GM12878 (cell line): ENCODE results near the gene HS3ST2. TPM values are rescaled to one million over a fixed set of nuclear protein-coding genes. Genes with fewer than 3 reads are reported as not detected.

Experiments used
- ATAC-seq: fragments of 200-7000 bp; cut with Tn5 transposase; 3 replicates; pipeline ENCODE4 v1.9.1; 2020; ENCODE audit warnings: mild to moderate bottlenecking, moderate library complexity
- BruUV-seq: library from RNA; stranded (reverse); fragments of 400-500 nt; replicated peaks from 2 replicates; lab custom pipeline; 2021; lab: Mats Ljungman, UMichigan
- CTCF ChIA-PET: fragments of 300-600 bp; sonication (Branson Sonifier 250); formaldehyde crosslinking; extraction: SDS; loops from one replicate; lab custom pipeline; 2021; ENCODE audit warnings: inconsistent platforms; lab: Yijun Ruan, JAX
- POLR2A ChIA-PET: fragments of 350-600 bp; formaldehyde crosslinking; extraction: SDS; loops from one replicate; lab custom pipeline; 2021; ENCODE audit warnings: inconsistent platforms; lab: Charles Lee
- RAD21 ChIA-PET: fragments of 300-600 bp; sonication (Branson Sonifier 250); formaldehyde crosslinking; loops from one replicate; lab custom pipeline; 2023; ENCODE audit warnings: antibody characterized with exemption; ENCODE audit not compliant: unreplicated experiment; lab: Charles Lee
- SMC1A ChIA-PET: fragments of 300-600 bp; sonication (Branson Sonifier 250); formaldehyde crosslinking; loops from one replicate; lab custom pipeline; 2023; ENCODE audit not compliant: unreplicated experiment, uncharacterized antibody; lab: Charles Lee
- DNase-seq: peaks from one replicate; pipeline ENCODE4 v3.0.0-alpha.2; 2011; ENCODE audit warnings: low read depth, low spot score
- FAIRE-seq: peaks from 3 replicates; lab custom pipeline; 2011; peaks lifted over from hg19 to GRCh38; lab: Jason Lieb, UNC
- H2AFZ ChIP-seq: 2 replicates; pipeline ENCODE4 v1.6.0; 2011; ENCODE audit warnings: low read depth, low read length, control low read depth; ENCODE audit not compliant: control insufficient read depth
- H3K27ac ChIP-seq: 2 replicates; pipeline ENCODE4 v1.5.1; 2011; ENCODE audit warnings: control low read depth; ENCODE audit not compliant: control insufficient read depth, insufficient read depth
- H3K27me3 ChIP-seq, 2 experiments: replicated peaks in 1 of 2; 2 replicates each; pipeline versions ENCODE4 v1.6.0 to v1.6.1; 2011; ENCODE audit warnings: low read length in 1 of 2; ENCODE audit not compliant: control insufficient read depth in 2 of 2, insufficient read depth in 2 of 2
- H3K36me3 ChIP-seq, 2 experiments: 2 replicates each; pipeline ENCODE4 v1.5.1; 2011; ENCODE audit warnings: low read length in 1 of 2; ENCODE audit not compliant: control insufficient read depth in 2 of 2, insufficient read depth in 2 of 2
- H3K4me1 ChIP-seq: 2 replicates; pipeline ENCODE4 v1.6.1; 2011; ENCODE audit warnings: mild to moderate bottlenecking, low read length, moderate library complexity, mixed read lengths; ENCODE audit not compliant: control insufficient read depth, insufficient read depth
- H3K4me2 ChIP-seq: 2 replicates; pipeline ENCODE4 v1.6.0; 2011; ENCODE audit warnings: control low read depth; ENCODE audit not compliant: control insufficient read depth, insufficient read depth
- H3K4me3 ChIP-seq: fragments of 200-600 bp; sonication (generic); 2 replicates; pipeline ENCODE4 v1.5.1; 2016
- H3K79me2 ChIP-seq: 2 replicates; pipeline ENCODE4 v1.6.0; 2011; ENCODE audit warnings: low read length; ENCODE audit not compliant: control insufficient read depth, insufficient read depth
- H3K9ac ChIP-seq: 2 replicates; pipeline ENCODE4 v1.8.0; 2011; ENCODE audit warnings: low read length, control low read depth, mixed read lengths; ENCODE audit not compliant: control insufficient read depth, insufficient read depth
- H3K9me3 ChIP-seq: replicated peaks from 3 replicates; pipeline ENCODE4 v1.5.1; 2011; ENCODE audit warnings: mild to moderate bottlenecking, low read length; ENCODE audit not compliant: control insufficient read depth, insufficient read depth
- H4K20me1 ChIP-seq: 2 replicates; pipeline ENCODE4 v1.6.0; 2011; ENCODE audit not compliant: control insufficient read depth, insufficient read depth
- ATF3 ChIP-seq: IDR thresholded peaks from 2 replicates; pipeline ENCODE4 v1.6.1; 2011; ENCODE audit warnings: low read depth, mild to moderate bottlenecking, low read length, moderate library complexity, borderline replicate concordance; ENCODE audit errors: extremely low read depth
- BCLAF1 ChIP-seq: fragments of 450-650 bp; IDR thresholded peaks from 2 replicates; pipeline ENCODE4 v1.6.1; 2017; ENCODE audit warnings: antibody characterized with exemption, mild to moderate bottlenecking, moderate library complexity
- CEBPB ChIP-seq, 2 experiments: fragments of 150-350 bp in 1 of 2; IDR thresholded peaks; 2 replicates each; pipeline ENCODE4 v1.6.1; 2012 to 2014; ENCODE audit warnings: low read depth in 2 of 2, low read length in 2 of 2, borderline replicate concordance in 1 of 2, inconsistent platforms in 1 of 2
- CTCF ChIP-seq, 3 experiments: IDR thresholded peaks in 2 of 3; conservative IDR thresholded peaks in 1 of 3; 2 replicates each; pipeline ENCODE4 v1.5.1; 2011; ENCODE audit warnings: low read depth in 3 of 3, low read length in 3 of 3, mild to moderate bottlenecking in 3 of 3, control low read depth in 2 of 3, moderate library complexity in 2 of 3, inconsistent platforms in 1 of 3, mixed read lengths in 1 of 3; ENCODE audit not compliant: control insufficient read depth in 2 of 3, insufficient read depth in 1 of 3; ENCODE audit errors: extremely low read depth in 1 of 3
- CUX1 ChIP-seq: IDR thresholded peaks from 2 replicates; pipeline ENCODE4 v1.6.1; 2012; ENCODE audit warnings: improper control_type of control experiment, low read depth, low read length; ENCODE audit not compliant: insufficient replicate concordance
- GABPA ChIP-seq: IDR thresholded peaks from 2 replicates; pipeline ENCODE4 v1.6.1; 2014; ENCODE audit warnings: antibody characterized with exemption, low read depth, mild to moderate bottlenecking, inconsistent platforms
- GATAD2B ChIP-seq: fragments of 450-650 bp; conservative IDR thresholded peaks from 2 replicates; pipeline ENCODE4 v1.6.1; 2017; ENCODE audit warnings: low read depth, mild to moderate bottlenecking, moderate library complexity
- KDM1A ChIP-seq: fragments of 200-600 bp; sonication (generic); IDR thresholded peaks from 2 replicates; pipeline ENCODE4 v1.6.1; 2016; ENCODE audit warnings: borderline replicate concordance
- MTA2 ChIP-seq: fragments of 450-650 bp; IDR thresholded peaks from 2 replicates; pipeline ENCODE4 v1.6.1; 2016; ENCODE audit warnings: low read depth, mild to moderate bottlenecking, moderate library complexity
- RELA ChIP-seq: fragments of 450-650 bp; IDR thresholded peaks from 2 replicates; pipeline ENCODE4 v1.8.0; 2014; ENCODE audit warnings: borderline replicate concordance; ENCODE audit not compliant: partially characterized antibody
- SIN3A ChIP-seq: IDR thresholded peaks from 2 replicates; pipeline ENCODE4 v1.6.1; 2012; ENCODE audit warnings: low read depth, low read length, improper control_type of control experiment
- TCF7 ChIP-seq: IDR thresholded peaks from 2 replicates; pipeline ENCODE4 v1.6.1; 2014; ENCODE audit warnings: antibody characterized with exemption, borderline replicate concordance
- WGBS: methylation state at CpG from one replicate; pipeline ENCODE4 v1.1.6; 2016; ENCODE audit warnings: low lambda C conversion rate; ENCODE audit not compliant: insufficient replicate concordance, insufficient coverage; ENCODE audit errors: missing lambda C conversion rate; 5-methylcytosine and 5-hydroxymethylcytosine counted together
- in situ Hi-C: fragments of 300-500 bp; cut with MboI; formaldehyde crosslinking; loops from 9 replicates; pipeline ENCODE4 v1.14.3; 2018; ENCODE audit warnings: mixed read lengths
- intact Hi-C: fragments of 100-400 bp; cut with micrococcal nuclease; formaldehyde crosslinking; loops from one replicate; pipeline ENCODE4 v1.14.2; 2022; ENCODE audit not compliant: unreplicated experiment
- polyA plus RNA-seq, 11 experiments: library from polyadenylated mRNA; depleted of rRNA in 4 of 11; unstranded in 6 of 11; stranded (reverse) in 5 of 11; fragments of >200 nt; fragmentation: Nextera tagmentation in 4 of 11; fragmentation: Illumina TruSeq in 1 of 11; extraction: Ambion mirVana in 4 of 11; extraction: Trizol in 1 of 11; gene quantifications; 1 replicate in 1 of 11; 2 replicates in 10 of 11; pipeline versions ENCODE4 v1.2.1 to v1.2.3, GENCODE V29; 2011 to 2016; ENCODE audit warnings: inconsistent platforms in 2 of 11, missing spikeins in 2 of 11, low read depth in 1 of 11
- total RNA-seq, 4 experiments: library from RNA; depleted of rRNA in 3 of 4; stranded (reverse); fragments of >200 nt in 3 of 4; fragmentation: Illumina TruSeq in 1 of 4; extraction: Trizol in 1 of 4; gene quantifications; 2 replicates each; pipeline versions ENCODE4 v1.2.1 to v1.2.3, GENCODE V29; 2013 to 2021

HS3ST2 gene
- total and polyA plus RNA-seq, 10 of the 15 experiments (the other 5 are each of a cell fraction or from before 2014, with no cell fraction given), result not detected

GRCh38 chr16:22927306-22927705 lies 113.3 kb downstream of the HS3ST2 start (continued):
- TF ChIP-seq BCLAF1 (no peak), SIN3A (no peak)

GRCh38 chr16:22928882-22929435 lies 115.0 kb downstream of the HS3ST2 start:
- Histone ChIP-seq H3K9ac (no peak overlapping the region), H3K9me3 (no peaks in the 10 kb centered on the region), H3K27ac (no peak overlapping the region), H3K79me2 (no peaks in the 10 kb centered on the region), H3K4me2 (no peak overlapping the region), H2AFZ (no peak overlapping the region), H3K36me3 (no peaks in the 10 kb centered on the region), H3K4me1 (no peaks in the 10 kb centered on the region), H3K4me3 (no peak overlapping the region), H4K20me1 (no peaks in the 10 kb centered on the region), H3K27me3 (peaks cover 0 to 3% of the 10 kb centered on the region in 2 experiments; a peak in 3 of 4 replicates)
- ChIA-PET CTCF (no interaction called here), POLR2A (no interaction called here), SMC1A (no interaction called here), RAD21 (no interaction called here)
- DNase-seq (no peak), FAIRE-seq (no peak), ATAC-seq (no peak)
- no TSS peak for BruUV-seq
- intact Hi-C loops, result no loop called here
- in situ Hi-C loops, result no loop called here
- 12% methylated on average over 5 of the region's 5 CpGs for WGBS
- TF ChIP-seq CTCF (IDR thresholded peaks at IDR 0.05 in 2 of 3, conservative IDR thresholded peaks at IDR 0.05 in 1 of 3; ENCODE audit: control insufficient read depth in 2 of 3, extremely low read depth in 1 of 3, insufficient read depth in 1 of 3, low read depth in 3 of 3, low read length in 3 of 3) (no peak), CEBPB (IDR thresholded peaks at IDR 0.05; ENCODE audit: borderline replicate concordance in 1 of 2, low read depth in 2 of 2, low read length in 2 of 2) (no peak), TCF7 (no peak), GATAD2B (no peak), MTA2 (no peak), ATF3 (no peak), GABPA (no peak), RELA (no peak), CUX1 (no peak), KDM1A (no peak)
